Posterior vena cava (tissue), 2 donors: Measurements from ENCODE around the gene THAP7. TPM values are rescaled to one million over a fixed set of nuclear protein-coding genes. Genes with fewer than 3 reads are reported as not detected.
"Not testable (repeated sequence)": the region's sequence is repeated elsewhere in the genome, so short reads cannot be mapped to it uniquely, and the experiment has no call there.

ENCODE experiments used
- DNase-seq: peaks from one replicate; pipeline ENCODE4 v3.0.0-alpha.2; 2020; ENCODE audit warnings: low spot score
- intact Hi-C, 2 donors: fragments of 100-400 bp; cut with DNase I; formaldehyde crosslinking; loops; one replicate each; pipeline versions ENCODE4 v1.14.1 to v1.14.2; 2022 to 2023
- total RNA-seq, 2 donors: library from RNA; stranded (reverse); fragmentation: NEBNext Ultra II Directional; extraction: Animal tissue kit (Norgen Biotek cat#: 25700); gene quantifications; one replicate each; pipeline ENCODE4 v1.2.1, GENCODE V29; 2021
- donor health status: DM: yes; HTN: yes; CAD: no.
- donor health status: DM: yes; HTN: yes; CAD: no.

THAP7 gene
- total RNA-seq, 2 donors from 2014 or later: 16.4 to 20.5 TPM

GRCh38 chr22:21016644-21017420, 14.9 kb upstream of the THAP7 start:
- intact Hi-C loops: loop anchor here in 1 of 2 donors (2.0 kb wide), 1 partner anchor 50 kb away; no protein-coding TSS in a partner anchor

GRCh38 chr22:21015466-21016006, 13.6 kb upstream of the THAP7 start:
- DNase-seq: peak; percentile 73
- intact Hi-C loops: loop anchor here in 1 of 2 donors (2.0 kb wide), 1 partner anchor 51 kb away; no protein-coding TSS in a partner anchor

More at GRCh38 chr22:21016644-21017420, 14.9 kb upstream of the THAP7 start:
- no peak for DNase-seq

- intact Hi-C loops: no loop called here
- peak; percentile 79 for DNase-seq
Measured at GRCh38 chr22:21014726-21015465, 13.0 kb upstream of the THAP7 start, which contains the start of gene P2RX6. Gene P2RX6 (plus strand): TSS chr22:21015165. CDS start chr22:21015175, 10 bp downstream.

- intact Hi-C loops: no loop called here
- DNase-seq: peak; percentile 94
Measured at GRCh38 chr22:21014202-21014725, 12.3 kb upstream of the THAP7 start.

GRCh38 chr22:21013657-21014201, 11.8 kb upstream of the THAP7 start:
- intact Hi-C loops: no loop called here
- DNase-seq: no peak

GRCh38 chr22:21012446-21013407, 10.8 kb upstream of the THAP7 start:
- DNase-seq: no peak
- intact Hi-C loops: no loop called here

DNA sequence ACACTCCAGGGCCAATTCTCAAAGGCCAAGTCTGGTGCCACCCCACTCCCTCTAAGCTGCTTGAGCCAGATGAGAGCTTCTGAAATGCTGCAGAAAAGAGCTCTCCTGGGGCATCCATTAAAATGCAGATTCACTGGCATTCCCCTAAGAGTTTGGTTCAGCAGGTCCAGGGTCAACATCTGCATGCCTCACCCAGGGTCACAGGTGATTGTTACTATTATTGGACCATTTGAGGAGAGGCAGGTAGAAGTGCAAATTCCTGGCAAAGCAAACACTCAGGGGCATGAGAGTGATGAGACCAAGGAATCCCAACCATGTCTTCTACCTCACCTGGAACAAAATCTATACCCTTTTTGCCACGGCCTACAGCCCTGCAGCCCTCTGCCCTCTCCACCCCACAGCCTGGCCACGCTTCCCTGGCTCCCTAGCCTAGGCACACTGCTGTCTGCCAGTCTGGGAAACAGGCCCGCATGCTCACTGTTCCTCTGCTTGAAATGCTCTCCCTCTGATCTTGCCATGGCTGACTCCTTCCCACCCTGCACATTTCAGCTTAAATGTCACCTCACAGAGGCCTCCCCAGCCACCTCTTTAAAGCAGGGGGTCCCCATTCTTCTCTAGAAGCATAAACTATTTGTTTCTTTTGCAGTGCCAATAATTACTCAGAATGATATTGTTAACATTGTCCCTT, 8.7 kb upstream of the THAP7 start:
- DNase-seq: no peak
- intact Hi-C loops: no loop called here

DNA sequence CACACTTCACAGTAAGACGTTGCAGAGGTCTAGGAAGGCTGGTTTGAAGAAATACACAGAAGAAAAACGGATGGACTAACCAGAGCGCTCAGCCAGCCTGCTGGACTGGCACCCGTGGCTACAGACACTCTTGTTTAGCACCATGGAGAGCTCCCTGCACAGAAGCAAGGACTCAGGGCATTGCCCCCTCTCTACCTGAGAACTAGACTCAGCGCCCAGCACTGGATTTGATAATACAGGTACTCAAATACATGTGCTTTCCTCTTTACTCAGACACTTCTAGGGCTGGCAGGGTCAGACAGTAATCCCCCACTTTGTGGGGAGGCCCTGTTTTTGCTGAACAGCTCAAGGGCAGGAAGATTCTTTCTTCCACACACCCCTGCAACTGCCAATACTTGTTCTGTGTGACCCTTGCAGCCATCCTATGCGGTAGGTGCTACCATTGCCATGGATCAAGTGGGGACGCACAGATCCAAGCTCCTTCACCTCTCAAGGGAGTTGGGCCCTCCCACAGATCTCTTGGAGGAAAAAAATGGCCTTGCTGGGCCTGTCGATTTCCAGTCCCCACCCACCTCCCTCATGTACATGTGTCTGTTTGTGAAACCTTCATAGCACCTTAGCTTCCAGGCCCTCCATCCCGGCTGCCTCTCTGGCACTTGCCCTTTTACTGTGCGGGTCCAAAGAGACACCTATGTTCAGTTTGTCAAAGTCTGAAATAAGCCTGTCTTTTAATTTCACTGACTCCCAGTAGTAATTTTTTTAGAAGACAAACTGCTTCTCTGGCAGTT, 7.9 kb upstream of the THAP7 start:
- no peak for DNase-seq
- intact Hi-C loops: no loop called here

DNA sequence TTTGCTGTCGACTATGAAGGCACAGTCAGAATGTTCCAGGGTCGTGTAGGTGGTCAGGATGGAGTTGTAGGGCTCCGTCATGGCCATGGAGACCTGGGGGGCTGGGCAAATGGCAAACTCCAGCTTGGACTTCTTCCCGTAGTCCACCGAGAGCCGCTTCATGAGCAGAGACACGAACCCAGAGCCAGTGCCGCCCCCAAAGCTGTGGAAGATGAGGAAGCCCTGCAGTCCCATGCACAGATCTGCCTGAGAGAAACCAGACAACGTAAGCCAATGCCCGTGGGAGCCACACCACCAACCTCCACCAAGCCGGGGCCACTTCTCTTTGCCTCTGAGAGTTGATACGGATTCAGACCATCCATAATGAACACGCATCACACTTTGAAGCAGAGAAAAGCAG, 7.3 kb upstream of the THAP7 start:
- DNase-seq, intact Hi-C loops: not testable (repeated sequence)

DNA sequence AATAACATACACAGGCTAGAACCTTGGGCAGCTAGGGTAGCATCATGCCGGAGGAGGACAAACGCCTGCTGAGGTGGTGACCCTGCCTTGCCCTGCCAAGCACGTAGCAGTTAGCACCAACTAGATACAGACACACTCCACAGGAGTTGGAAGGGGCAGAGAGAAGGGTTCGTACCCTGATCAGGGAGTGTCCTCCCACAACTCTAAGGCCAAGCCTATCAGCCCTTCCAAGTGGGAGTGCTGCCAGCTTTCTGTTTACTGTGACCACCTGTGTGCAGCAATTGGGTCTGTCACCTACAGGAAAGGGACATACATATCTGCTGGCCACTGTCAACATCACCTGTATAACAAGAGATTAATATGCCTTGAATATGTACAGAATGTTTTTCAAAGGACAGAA, 1.9 kb upstream of the THAP7 start:
- intact Hi-C loops: no loop called here
- DNase-seq: no peak

DNA sequence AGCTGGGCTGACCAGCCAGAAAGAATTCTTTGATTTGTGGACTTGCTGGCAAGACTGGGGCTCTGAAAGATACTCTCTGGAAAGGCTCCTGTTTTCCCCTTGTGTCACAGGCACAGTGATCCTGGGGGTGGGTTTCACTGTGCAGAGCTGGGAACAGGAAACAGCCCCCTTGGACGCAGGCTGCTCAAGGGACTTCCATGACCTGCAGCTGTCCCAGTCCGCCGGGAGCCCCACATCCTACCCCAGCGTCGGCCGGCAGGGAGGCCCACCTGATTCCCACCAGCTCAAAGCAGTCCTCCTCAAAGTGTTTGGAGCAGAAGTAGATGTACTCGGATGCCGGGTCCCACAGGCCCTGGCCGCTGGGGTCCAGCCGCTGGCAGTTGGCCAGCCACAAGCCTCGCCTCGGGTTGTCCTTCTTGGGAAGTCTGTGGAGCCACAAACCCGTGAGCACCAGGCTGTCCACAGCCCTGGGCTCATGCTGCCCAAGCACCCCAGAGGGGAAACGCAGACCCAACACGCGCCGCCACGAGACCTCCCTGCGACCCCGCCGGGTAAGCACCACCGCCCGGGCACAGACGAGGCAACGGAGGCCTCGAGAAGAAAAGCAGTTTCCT, 824 bp downstream of the THAP7 start:
- intact Hi-C loops: no loop called here
- DNase-seq: no peak

DNA sequence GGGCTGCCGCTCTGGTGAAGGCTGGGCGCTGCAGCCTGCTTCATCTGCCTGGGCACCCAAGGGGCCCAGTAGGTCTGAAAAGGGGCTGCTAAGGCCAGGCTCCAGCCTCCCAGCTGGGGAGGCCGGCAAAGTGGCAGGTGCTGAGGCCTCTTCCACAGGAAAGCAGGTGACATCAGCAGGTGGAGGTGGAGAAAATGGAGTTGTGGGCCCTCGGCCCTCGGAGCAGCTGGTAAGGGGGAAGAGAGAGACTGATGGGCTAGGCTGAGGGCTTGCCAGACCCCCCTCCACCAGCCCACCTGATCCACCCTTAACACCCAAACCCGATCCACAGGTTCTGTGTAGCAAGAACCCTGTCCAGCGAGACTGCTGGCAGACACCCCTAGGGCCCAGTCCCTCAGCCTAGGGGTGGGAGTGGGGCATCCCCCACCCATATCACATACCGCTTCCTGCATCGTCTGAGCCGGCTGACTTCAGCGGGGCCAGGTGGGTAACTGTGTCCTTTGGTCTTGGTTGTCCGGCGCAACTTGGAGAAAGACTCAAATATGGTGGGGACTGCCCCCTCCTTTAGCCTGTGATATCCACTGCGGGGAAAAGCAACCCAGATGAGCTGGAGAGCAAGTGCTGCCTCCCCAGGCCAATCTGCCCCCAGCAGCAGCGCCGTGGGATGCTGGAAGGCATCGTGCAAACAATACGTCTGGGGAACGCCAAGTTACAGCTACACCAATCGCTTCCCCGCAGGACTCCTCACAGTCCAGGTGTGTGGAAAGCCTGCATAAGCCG, 1.5 kb downstream of the THAP7 start:
- DNase-seq: peak; percentile 82
- intact Hi-C loops: no loop called here

DNA sequence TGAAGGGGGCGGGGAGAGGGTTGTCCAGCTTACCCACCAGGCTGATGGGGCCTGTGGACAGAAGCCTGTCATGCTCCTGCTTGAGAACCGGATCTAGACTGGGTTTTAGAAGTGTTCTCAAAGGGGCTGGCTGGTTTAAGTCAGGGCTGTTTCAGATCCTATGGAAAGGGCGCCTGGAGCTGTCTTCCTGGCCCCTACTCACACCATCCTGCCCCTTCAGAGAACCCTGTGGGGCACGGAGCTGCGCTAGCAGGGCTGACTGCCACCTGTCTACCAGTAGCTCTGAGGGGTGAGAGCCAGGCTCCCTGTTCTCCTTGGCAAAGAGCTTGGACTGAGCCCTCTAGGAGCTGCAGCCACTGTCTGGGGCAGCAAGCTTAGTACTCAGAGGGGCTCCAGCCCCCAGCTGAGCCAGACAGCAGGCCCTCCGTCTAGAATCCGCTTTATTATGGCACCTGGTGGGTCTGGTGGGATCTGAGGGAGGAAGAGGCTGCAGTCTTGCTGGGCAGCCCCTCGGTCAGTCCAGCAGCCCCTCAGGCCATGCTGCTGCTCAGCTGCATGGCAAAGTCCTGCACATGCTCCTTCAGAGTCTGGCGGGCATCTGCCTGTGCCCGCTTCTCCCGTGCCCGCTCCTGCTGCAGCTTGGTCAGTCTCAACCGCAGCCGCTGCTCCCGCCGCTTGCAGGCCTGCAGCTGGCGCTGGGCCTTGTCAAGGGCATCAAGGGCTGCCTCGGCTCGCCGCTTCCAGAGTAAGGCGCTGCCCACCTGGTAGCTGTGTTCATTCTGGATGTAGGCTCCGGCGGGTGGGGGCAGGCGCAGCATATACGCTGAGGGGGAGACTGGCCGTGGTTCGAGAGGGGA, 2.3 kb downstream of the THAP7 start:
- intact Hi-C loops: no loop called here
- DNase-seq: no peak

- intact Hi-C loops: no loop called here
- no peak for DNase-seq
Measured at GRCh38 chr22:20998411-20999336, 3.2 kb downstream of the THAP7 start.
